Omental fat pad (tissue), 4 donors: ENCODE data around the gene PRKCI. TPM values are rescaled to one million over a fixed set of nuclear protein-coding genes. Genes with fewer than 3 reads are reported as not detected.
A peak's percentile ranks its signal among the peaks of the same experiment; 100 is the strongest.
"Not testable (repeated sequence)": the region's sequence is repeated elsewhere in the genome, so short reads cannot be mapped to it uniquely, and the experiment has no call there.

Experiments used
- ATAC-seq: fragments of 150-250 bp; one replicate; pipeline ENCODE4 v1.9.1; 2016; ENCODE audit warnings: mild to moderate bottlenecking, moderate library complexity; ENCODE audit not compliant: low FRiP score
- DNase-seq: peaks from one replicate; pipeline ENCODE4 v3.0.0-alpha.2; 2019; ENCODE audit warnings: low spot score
- CTCF ChIP-seq, 3 donors: fragments of 450-650 bp; IDR thresholded peaks; one replicate each; pipeline ENCODE4 v1.5.1; 2016 to 2017; ENCODE audit warnings: antibody characterized with exemption in 3 of 3, mild to moderate bottlenecking in 3 of 3, moderate library complexity in 2 of 3
- total RNA-seq, 4 donors: library from RNA; depleted of rRNA; stranded (reverse); fragments of >200 nt; gene quantifications; one replicate each; pipeline ENCODE4 v1.1.0, GENCODE V29; 2016

Gene PRKCI
- 10 to 100 TPM; 21.3 to 38.6 (median 32.7) TPM for total RNA-seq

- ATAC-seq (peak; percentile 100), DNase-seq (peak; percentile 78)
- TF ChIP-seq CTCF (IDR thresholded peaks at IDR 0.05) = no peak
These were observed at the start of gene PRKCI for GRCh38 chr3:170221924-170222646. PRKCI (plus strand) TSS chr3:170222424; CDS start chr3:170222670, 246 bp downstream.

GRCh38 chr3:170178651-170179050 lies 43.6 kb upstream of the PRKCI start:
- no peak for TF ChIP-seq CTCF (IDR thresholded peaks at IDR 0.05)
- DNase-seq (no peak), ATAC-seq (no peak)

- no peak for ATAC-seq
- no peak for DNase-seq
- no peak for TF ChIP-seq CTCF (IDR thresholded peaks at IDR 0.05)
These were observed 42.8 kb upstream of the PRKCI start for GRCh38 chr3:170179432-170179831.

- no peak for TF ChIP-seq CTCF (IDR thresholded peaks at IDR 0.05)
- ATAC-seq (no peak), DNase-seq (no peak)
These were observed 41.9 kb upstream of the PRKCI start for GRCh38 chr3:170180079-170180907.

- no peak for TF ChIP-seq CTCF (IDR thresholded peaks at IDR 0.05)
- DNase-seq (peak; percentile 78), ATAC-seq (peak; percentile 95)
These were observed 41.0 kb upstream of the PRKCI start, which contains the start of gene PHC3 for GRCh38 chr3:170180908-170181885. PHC3 (minus strand) TSS chr3:170181733; CDS start chr3:170181715, 18 bp downstream.

GRCh38 chr3:170189398-170190256 lies 32.6 kb upstream of the PRKCI start:
- no peak for TF ChIP-seq CTCF (IDR thresholded peaks at IDR 0.05)
- ATAC-seq (peak; percentile 23), DNase-seq (no peak)

- ATAC-seq = not testable (repeated sequence)
These were observed 26.5 kb upstream of the PRKCI start for GRCh38 chr3:170195759-170196158.

More at GRCh38 chr3:170195759-170196158, 26.5 kb upstream of the PRKCI start:
- DNase-seq = not testable (repeated sequence)
